ENCODE data around the gene FAN1. TPM values are rescaled to one million over a fixed set of nuclear protein-coding genes. Genes with fewer than 3 reads are reported as not detected.

Gene FAN1
- total RNA-seq, 1 donor from 2014 or later, result 25.3 TPM

GRCh38 chr15:30940359-30940758 is 36.6 kb downstream of the FAN1 start:
- H3K9me3 ChIP-seq (replicated peaks), result no peaks in the 10 kb centered on the region
- intact Hi-C loops (cut with micrococcal nuclease), result no loop called here
- no peak overlapping the region for H3K4me3 ChIP-seq
- H3K4me1 ChIP-seq, result no peaks in the 10 kb centered on the region
- H3K27me3 ChIP-seq (ENCODE audit: low read depth), result no peaks in the 10 kb centered on the region
- H3K27ac ChIP-seq (replicated peaks), result no peak overlapping the region
- TF ChIP-seq CTCF (IDR thresholded peaks at IDR 0.05; ENCODE audit: borderline replicate concordance), result no peak
- H3K36me3 ChIP-seq, result peaks cover 95% of the 10 kb centered on the region
- DNase-seq, result no peak

GRCh38 chr15:30941520-30941919 is 37.8 kb downstream of the FAN1 start:
- no peaks in the 10 kb centered on the region for H3K4me1 ChIP-seq
- DNase-seq, result no peak
- no peaks in the 10 kb centered on the region for H3K9me3 ChIP-seq (replicated peaks)
- no peak for TF ChIP-seq CTCF (IDR thresholded peaks at IDR 0.05; ENCODE audit: borderline replicate concordance)
- H3K4me3 ChIP-seq, result no peak overlapping the region
- intact Hi-C loops (cut with micrococcal nuclease), result no loop called here
- peaks cover 99% of the 10 kb centered on the region for H3K36me3 ChIP-seq
- no peaks in the 10 kb centered on the region for H3K27me3 ChIP-seq (ENCODE audit: low read depth)
- H3K27ac ChIP-seq (replicated peaks), result no peak overlapping the region

- no peak for DNase-seq
- H3K27me3 ChIP-seq (ENCODE audit: low read depth), result no peaks in the 10 kb centered on the region
- H3K36me3 ChIP-seq, result peaks cover 99% of the 10 kb centered on the region
- H3K4me1 ChIP-seq, result no peaks in the 10 kb centered on the region
- no peaks in the 10 kb centered on the region for H3K9me3 ChIP-seq (replicated peaks)
- H3K4me3 ChIP-seq, result no peak overlapping the region
- intact Hi-C loops (cut with micrococcal nuclease), result no loop called here
- TF ChIP-seq CTCF (IDR thresholded peaks at IDR 0.05; ENCODE audit: borderline replicate concordance), result no peak
- no peak overlapping the region for H3K27ac ChIP-seq (replicated peaks)
These were observed 40.1 kb downstream of the FAN1 start for GRCh38 chr15:30943654-30944335.

- peaks cover 6% of the 10 kb centered on the region for H3K9me3 ChIP-seq (replicated peaks)
- no peak for DNase-seq
- TF ChIP-seq CTCF (IDR thresholded peaks at IDR 0.05; ENCODE audit: borderline replicate concordance), result no peak
- intact Hi-C loops (cut with micrococcal nuclease), result no loop called here
- no peaks in the 10 kb centered on the region for H3K27me3 ChIP-seq (ENCODE audit: low read depth)
- H3K4me3 ChIP-seq, result no peak overlapping the region
- H3K36me3 ChIP-seq, result peaks cover 88% of the 10 kb centered on the region
- peak overlapping the region; percentile 68 for H3K27ac ChIP-seq (replicated peaks)
- H3K4me1 ChIP-seq, result peaks cover 29% of the 10 kb centered on the region
These were observed 49.5 kb downstream of the FAN1 start for GRCh38 chr15:30953183-30953582.

- Histone ChIP-seq H3K27me3 (ENCODE audit: low read depth) (no peaks in the 10 kb centered on the region), H3K4me1 (peaks cover 29% of the 10 kb centered on the region), H3K9me3 (replicated peaks) (peaks cover 6% of the 10 kb centered on the region), H3K36me3 (peaks cover 88% of the 10 kb centered on the region), H3K27ac (replicated peaks) (peak overlapping the region; percentile 68), H3K4me3 (no peak overlapping the region)
- intact Hi-C loops (cut with micrococcal nuclease), result no loop called here
- DNase-seq, result peak; percentile 35
- TF ChIP-seq CTCF (IDR thresholded peaks at IDR 0.05; ENCODE audit: borderline replicate concordance), result no peak
These were observed 50.1 kb downstream of the FAN1 start for GRCh38 chr15:30953731-30954378.
